Measurements from ENCODE around the gene COPS3.

DNA sequence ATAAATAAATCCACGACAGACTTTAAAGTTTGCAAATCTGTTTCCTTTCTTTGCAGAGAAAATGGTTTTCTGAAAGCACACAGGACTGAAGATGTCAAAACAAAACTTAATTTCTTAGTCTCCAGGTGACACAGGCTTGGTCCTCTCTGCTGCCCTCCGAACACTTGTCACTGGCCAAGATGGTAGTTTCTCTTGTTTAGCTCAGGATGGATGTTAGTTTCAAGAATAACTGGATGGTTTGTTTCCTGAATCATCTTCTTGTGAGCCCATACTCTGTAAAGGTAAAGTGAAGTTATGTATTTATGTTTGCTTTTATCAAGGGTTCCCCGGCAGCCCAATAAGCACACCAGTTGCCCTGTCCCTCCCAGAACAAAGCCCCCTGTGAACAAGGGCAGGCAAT, 34.2 kb downstream of the COPS3 start:
- TF ChIP-seq RAD21 (IDR thresholded peaks at IDR 0.05) (no peak), SP1 (IDR thresholded peaks at IDR 0.05) (no peak)
- TF ChIP-seq, protein P1, sequence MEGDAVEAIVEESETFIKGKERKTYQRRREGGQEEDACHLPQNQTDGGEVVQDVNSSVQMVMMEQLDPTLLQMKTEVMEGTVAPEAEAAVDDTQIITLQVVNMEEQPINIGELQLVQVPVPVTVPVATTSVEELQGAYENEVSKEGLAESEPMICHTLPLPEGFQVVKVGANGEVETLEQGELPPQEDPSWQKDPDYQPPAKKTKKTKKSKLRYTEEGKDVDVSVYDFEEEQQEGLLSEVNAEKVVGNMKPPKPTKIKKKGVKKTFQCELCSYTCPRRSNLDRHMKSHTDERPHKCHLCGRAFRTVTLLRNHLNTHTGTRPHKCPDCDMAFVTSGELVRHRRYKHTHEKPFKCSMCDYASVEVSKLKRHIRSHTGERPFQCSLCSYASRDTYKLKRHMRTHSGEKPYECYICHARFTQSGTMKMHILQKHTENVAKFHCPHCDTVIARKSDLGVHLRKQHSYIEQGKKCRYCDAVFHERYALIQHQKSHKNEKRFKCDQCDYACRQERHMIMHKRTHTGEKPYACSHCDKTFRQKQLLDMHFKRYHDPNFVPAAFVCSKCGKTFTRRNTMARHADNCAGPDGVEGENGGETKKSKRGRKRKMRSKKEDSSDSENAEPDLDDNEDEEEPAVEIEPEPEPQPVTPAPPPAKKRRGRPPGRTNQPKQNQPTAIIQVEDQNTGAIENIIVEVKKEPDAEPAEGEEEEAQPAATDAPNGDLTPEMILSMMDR (IDR thresholded peaks at IDR 0.05; ENCODE audit: low read depth, low read length, missing input control): no peak

Data from liver (tissue), 3 donors.